Skeletal muscle tissue (tissue), 4 donors: ENCODE data around the gene TAAR6. TPM values are rescaled to one million over a fixed set of nuclear protein-coding genes. Genes with fewer than 3 reads are reported as not detected.
"Not testable (repeated sequence)": the region's sequence is repeated elsewhere in the genome, so short reads cannot be mapped to it uniquely, and the experiment has no call there.

Experiments
- H3K27ac ChIP-seq: one replicate; pipeline ENCODE4 v1.7.0; 2013; ENCODE audit warnings: mild to moderate bottlenecking, low read depth, low read length, inconsistent platforms
- H3K27me3 ChIP-seq, 3 donors: one replicate each; pipeline ENCODE4 v1.7.0; 2013; ENCODE audit warnings: low read length in 3 of 3; ENCODE audit not compliant: control insufficient read depth in 3 of 3, insufficient read depth in 3 of 3
- H3K36me3 ChIP-seq, 3 donors: one replicate each; pipeline ENCODE4 v1.7.0; 2013; ENCODE audit warnings: low read length in 3 of 3; ENCODE audit not compliant: control insufficient read depth in 3 of 3, insufficient read depth in 3 of 3
- H3K4me1 ChIP-seq, 3 donors: one replicate each; pipeline ENCODE4 v1.7.0; 2013; ENCODE audit warnings: low read length in 3 of 3, mild to moderate bottlenecking in 3 of 3; ENCODE audit not compliant: control insufficient read depth in 3 of 3, insufficient read depth in 3 of 3
- H3K4me3 ChIP-seq, 3 donors: one replicate each; pipeline ENCODE4 v1.7.0; 2013; ENCODE audit warnings: low read length in 3 of 3
- H3K9ac ChIP-seq, 3 donors: one replicate each; pipeline ENCODE4 v1.7.0; 2013; ENCODE audit warnings: low read length in 3 of 3, mild to moderate bottlenecking in 3 of 3, moderate library complexity in 2 of 3, low read depth in 1 of 3
- H3K9me3 ChIP-seq, 3 donors: one replicate each; pipeline ENCODE4 v1.7.0; 2013; ENCODE audit warnings: low read length in 3 of 3; ENCODE audit not compliant: control insufficient read depth in 3 of 3
- total RNA-seq: library from RNA; depleted of rRNA; stranded (reverse); fragments of >200 nt; gene quantifications from one replicate; pipeline ENCODE4 v1.2.3, GENCODE V29; 2014
- donor health status: Osteomylitis.

Gene TAAR6
- total RNA-seq, 1 donor from 2014 or later: not detected

DNA sequence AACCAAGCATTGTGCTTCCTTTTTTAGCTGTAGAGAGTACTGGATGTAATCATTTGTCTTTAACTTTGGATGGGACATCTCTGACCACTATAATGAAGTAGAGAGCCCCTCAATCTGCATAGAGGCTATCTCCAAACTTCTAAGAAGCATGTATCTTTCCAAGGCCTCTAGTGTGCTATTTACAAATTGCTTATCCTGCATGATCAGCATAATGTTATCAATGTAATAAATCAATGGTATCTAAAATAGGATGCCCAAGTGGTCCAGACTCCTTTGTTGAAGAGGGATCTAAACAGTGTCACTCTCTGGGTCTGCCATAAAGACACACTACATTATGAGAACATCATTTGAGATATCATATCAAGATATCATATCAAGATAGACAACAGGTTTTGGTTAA, 25.3 kb upstream of the TAAR6 start:
- peaks cover 0 to 2% (median 0%) of the 10 kb centered on the region in 3 donors for H3K27me3 ChIP-seq
- H3K4me3 ChIP-seq: no peak overlapping the region
- H3K4me1 ChIP-seq: no peaks in the 10 kb centered on the region
- H3K9ac ChIP-seq: no peak overlapping the region
- H3K9me3 ChIP-seq: no peaks in the 10 kb centered on the region
- H3K27ac ChIP-seq: no peak overlapping the region
- H3K36me3 ChIP-seq: no peaks in the 10 kb centered on the region

DNA sequence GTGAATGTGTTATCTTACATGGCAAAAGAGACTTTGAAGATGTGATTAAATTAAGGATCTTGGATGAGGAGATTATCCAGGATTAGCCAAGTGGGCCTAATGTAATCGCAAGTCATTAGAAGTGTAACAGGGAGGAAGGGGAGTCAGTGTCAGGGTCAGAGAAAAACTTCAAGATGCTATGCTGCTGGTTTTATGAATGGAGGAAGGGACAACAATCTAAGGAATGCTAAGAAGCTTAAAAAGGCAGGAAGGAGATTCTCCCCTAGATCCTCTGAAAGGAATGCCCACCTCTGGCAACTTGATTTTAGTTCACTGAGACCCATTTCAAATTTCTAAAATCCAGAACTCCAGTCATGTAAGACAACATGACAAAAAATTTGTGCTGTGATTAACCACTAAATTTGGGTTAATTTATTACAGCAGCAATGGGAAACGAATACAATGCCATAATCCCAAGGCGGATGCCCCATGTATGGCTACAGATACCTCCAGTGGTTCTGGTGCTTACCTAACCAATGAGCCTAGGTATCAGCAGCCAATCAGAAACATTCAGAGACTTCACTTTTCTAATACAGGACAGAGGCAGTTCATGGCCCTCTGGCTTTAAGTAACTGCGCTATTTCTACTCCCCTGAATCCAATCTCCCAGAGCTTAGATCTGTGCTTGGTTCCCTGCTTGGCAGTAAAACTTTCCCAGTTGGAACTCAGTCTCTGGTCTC, 21.2 kb upstream of the TAAR6 start:
- no peaks in the 10 kb centered on the region for H3K4me1 ChIP-seq
- H3K27ac ChIP-seq: no peak overlapping the region
- H3K36me3 ChIP-seq: no peaks in the 10 kb centered on the region
- no peak overlapping the region for H3K4me3 ChIP-seq
- no peaks in the 10 kb centered on the region for H3K9me3 ChIP-seq
- peaks cover 0 to 7% (median 5%) of the 10 kb centered on the region in 3 donors for H3K27me3 ChIP-seq
- no peak overlapping the region for H3K9ac ChIP-seq

DNA sequence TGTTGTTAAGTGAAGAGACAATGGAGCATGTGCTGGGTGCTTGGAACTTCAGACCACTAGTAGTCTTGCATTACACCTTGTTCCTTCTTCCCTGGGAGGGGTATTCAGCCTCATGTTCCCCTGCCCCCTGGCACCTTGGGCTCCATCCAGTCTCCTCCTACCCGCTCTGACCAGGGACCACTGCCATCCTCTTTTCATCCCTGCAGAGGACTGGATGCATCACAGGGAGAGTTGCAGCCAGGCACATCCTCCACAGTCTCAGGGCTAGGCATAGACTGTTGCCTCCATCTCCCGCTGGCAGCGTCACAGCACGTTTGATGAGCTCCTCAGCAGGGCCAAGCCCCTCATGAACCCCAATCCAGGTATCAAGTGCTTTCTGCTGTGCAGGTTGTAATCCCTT, 18.9 kb upstream of the TAAR6 start:
- Histone ChIP-seq H3K4me3 (no peak overlapping the region), H3K27ac (no peak overlapping the region)

DNA sequence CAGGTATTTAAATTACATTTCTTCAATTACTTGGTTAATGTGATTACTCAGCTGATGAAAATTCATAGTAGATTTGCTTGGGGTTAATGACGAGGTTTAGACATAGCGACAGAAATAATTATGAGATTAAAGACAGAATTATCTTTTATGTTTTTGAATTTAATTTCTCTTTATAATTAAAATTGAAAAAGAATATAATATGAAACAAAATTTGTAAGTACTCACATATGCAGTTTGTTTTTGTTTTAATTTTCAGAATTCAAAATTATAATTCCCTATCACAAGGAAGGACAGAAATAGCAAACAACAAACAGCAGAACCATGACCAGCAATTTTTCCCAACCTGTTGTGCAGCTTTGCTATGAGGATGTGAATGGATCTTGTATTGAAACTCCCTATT, 17.8 kb upstream of the TAAR6 start, which contains the start of gene TAAR8:
Gene TAAR8, plus strand, starts transcription at position 301 of the 400 bp plus-strand sequence. Its CDS starts 21 bp downstream, at position 322.
- Histone ChIP-seq H3K36me3 (no peaks in the 10 kb centered on the region), H3K4me3 (no peak within 1 kb of the TSS), H3K27me3 (peaks cover 0 to 7% (median 5%) of the 10 kb centered on the region in 3 donors), H3K27ac (no peak within 1 kb of the TSS), H3K9ac (no peak within 1 kb of the TSS), H3K4me1 (no peaks in the 10 kb centered on the region), H3K9me3 (no peaks in the 10 kb centered on the region)

More for the DNA sequence above, 18.9 kb upstream of the TAAR6 start:
- no peaks in the 10 kb centered on the region for H3K36me3 ChIP-seq
- H3K27me3 ChIP-seq: peaks cover 0 to 7% (median 5%) of the 10 kb centered on the region in 3 donors
- H3K4me1 ChIP-seq: no peaks in the 10 kb centered on the region
- no peaks in the 10 kb centered on the region for H3K9me3 ChIP-seq
- H3K9ac ChIP-seq: no peak overlapping the region

DNA sequence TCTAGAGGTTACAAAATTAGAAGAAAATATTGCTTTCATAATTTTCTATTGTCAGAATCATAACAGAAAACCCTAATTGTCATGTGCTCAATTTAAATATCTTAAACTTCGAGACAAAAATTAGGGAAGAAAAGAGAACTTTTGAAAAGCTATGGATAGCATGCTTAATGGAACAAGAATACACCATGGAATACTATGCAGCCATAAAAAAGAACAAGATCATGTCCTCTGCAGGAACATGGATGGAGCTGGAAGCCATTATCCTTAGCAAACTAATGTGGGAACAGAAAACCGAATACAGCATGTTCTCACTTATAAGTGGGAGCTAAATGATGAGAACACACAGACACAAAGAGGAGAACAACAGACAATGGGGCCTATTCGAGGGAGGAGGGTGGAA, 10.0 kb upstream of the TAAR6 start:
- H3K9me3 ChIP-seq, H3K36me3 ChIP-seq, H3K9ac ChIP-seq, H3K27ac ChIP-seq, H3K4me3 ChIP-seq, H3K4me1 ChIP-seq, H3K27me3 ChIP-seq: not testable (repeated sequence)

DNA sequence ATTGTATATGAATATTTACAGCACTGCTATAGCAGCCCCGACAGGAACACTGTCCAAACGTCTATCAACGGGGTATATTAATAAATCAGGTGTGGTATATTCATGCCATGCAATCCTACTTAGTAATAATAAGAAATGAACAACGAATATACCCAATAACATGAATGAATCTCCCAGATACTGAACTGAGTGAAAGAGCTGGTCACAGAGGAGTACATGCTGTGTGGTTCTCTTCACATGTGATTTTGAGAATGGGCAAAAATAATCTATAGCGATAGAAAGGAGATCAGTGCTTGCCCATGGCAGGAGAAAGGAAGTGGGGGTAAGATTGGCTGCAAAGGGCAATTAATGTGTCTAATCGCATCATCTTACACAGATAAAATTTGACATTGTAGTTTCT, 3.7 kb upstream of the TAAR6 start:
- no peaks in the 10 kb centered on the region for H3K9me3 ChIP-seq
- no peak overlapping the region for H3K27ac ChIP-seq
- H3K36me3 ChIP-seq: no peaks in the 10 kb centered on the region
- H3K4me3 ChIP-seq: no peak overlapping the region
- H3K27me3 ChIP-seq: peaks cover 5 to 8% (median 6%) of the 10 kb centered on the region in 3 donors
- H3K9ac ChIP-seq: no peak overlapping the region
- H3K4me1 ChIP-seq: no peaks in the 10 kb centered on the region

DNA sequence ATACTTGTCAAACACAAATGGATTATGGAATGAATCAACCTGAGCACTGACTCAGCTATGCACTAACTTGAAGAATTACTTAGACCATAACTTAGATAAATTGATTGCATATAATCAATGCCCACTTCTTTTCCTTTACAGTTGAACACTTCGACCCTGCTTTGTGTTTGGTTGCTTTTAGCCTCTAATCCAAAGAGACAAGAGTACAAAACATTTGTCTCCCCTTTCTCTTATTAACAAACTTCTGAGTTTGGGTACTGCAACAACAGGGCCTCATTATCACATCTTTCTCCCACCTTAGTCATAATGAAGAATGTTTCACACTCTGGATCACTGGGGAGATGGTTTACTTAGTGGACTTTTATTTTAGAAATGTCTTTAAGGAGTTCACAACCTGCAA, 2.6 kb upstream of the TAAR6 start:
- H3K27me3 ChIP-seq: peaks cover 5 to 8% (median 6%) of the 10 kb centered on the region in 3 donors
- H3K9ac ChIP-seq: no peak overlapping the region
- H3K27ac ChIP-seq: no peak overlapping the region
- H3K36me3 ChIP-seq: no peaks in the 10 kb centered on the region
- no peaks in the 10 kb centered on the region for H3K4me1 ChIP-seq
- no peaks in the 10 kb centered on the region for H3K9me3 ChIP-seq
- no peak overlapping the region for H3K4me3 ChIP-seq

DNA sequence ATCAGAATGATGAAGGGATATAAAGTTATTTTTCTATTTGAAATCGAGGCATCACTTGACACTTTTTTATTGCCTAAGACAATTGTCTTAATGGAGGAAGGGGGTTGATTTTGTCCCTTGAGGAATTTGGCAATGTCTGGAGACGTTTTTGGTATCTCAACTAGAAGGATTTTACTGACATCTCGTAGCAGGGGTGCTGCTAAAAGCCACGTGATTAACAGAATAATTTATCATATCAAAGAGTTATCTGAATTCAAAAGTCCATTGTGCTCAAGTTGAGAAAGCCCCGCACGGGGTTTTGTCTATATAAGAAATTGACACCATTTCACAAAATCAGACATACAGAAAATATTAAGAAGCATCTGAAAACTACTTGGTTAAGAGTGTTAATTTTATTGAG, 1.5 kb upstream of the TAAR6 start:
- H3K9ac ChIP-seq: no peak overlapping the region
- H3K27ac ChIP-seq: no peak overlapping the region
- no peaks in the 10 kb centered on the region for H3K36me3 ChIP-seq
- H3K4me3 ChIP-seq: no peak overlapping the region
- H3K4me1 ChIP-seq: no peaks in the 10 kb centered on the region
- no peaks in the 10 kb centered on the region for H3K9me3 ChIP-seq
- peaks cover 5 to 8% (median 6%) of the 10 kb centered on the region in 3 donors for H3K27me3 ChIP-seq

DNA sequence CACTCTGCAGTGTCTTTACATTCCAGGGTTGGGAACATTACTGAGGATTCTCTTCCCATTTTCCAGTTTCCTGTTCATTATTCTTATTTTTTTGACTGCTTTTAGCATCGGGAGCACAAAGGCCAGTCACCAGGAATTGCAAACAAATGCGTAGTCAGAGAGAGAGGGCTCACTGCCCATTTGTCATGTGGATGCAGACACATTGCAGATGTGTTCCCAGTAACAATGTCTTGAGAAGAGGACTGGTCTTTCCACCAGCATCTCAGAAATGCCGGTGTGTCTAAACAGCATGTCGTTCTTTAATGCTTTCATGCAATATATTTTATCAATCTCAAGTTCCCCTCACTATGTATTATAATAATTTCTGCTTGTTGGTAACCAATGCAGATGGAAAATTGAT, 952 bp upstream of the TAAR6 start:
- Histone ChIP-seq H3K4me1 (no peaks in the 10 kb centered on the region), H3K9me3 (no peaks in the 10 kb centered on the region), H3K27me3 (peaks cover 5 to 8% (median 6%) of the 10 kb centered on the region in 3 donors), H3K36me3 (no peaks in the 10 kb centered on the region), H3K9ac (no peak overlapping the region), H3K4me3 (no peak overlapping the region), H3K27ac (no peak overlapping the region)

DNA sequence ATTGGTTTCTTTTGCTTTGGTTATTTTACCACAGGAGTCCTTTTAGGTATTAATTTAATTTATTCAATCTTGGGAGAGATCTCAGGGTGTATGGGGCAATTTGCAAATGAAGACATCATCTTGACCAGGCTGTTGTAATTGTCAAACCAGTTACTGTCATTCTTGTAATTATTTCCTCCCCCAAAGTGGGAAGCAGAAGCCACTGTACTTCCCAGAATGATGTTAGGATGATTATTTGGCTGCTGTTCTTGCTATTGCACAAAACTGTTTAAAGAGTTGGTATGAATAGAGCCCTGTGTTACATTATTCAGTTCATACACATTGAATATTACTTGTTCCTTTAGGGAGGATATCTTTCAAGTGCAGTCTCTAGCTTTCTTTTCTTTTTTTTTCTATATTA, 1.7 kb downstream of the TAAR6 start:
- Histone ChIP-seq H3K9me3 (no peaks in the 10 kb centered on the region), H3K9ac (no peak overlapping the region), H3K27me3 (peaks cover 5 to 8% (median 6%) of the 10 kb centered on the region in 3 donors), H3K4me3 (no peak overlapping the region), H3K4me1 (no peaks in the 10 kb centered on the region), H3K36me3 (no peaks in the 10 kb centered on the region), H3K27ac (no peak overlapping the region)
